BE2C (cell line): Measurements from ENCODE around the gene AQP6.

ENCODE experiments used
- DNase-seq: peaks from one replicate; pipeline ENCODE4 v3.0.0-alpha.2; 2020
- H3K27me3 ChIP-seq: fragments of 250-450 bp; sonication (Bioruptor Pico); 2 replicates; pipeline ENCODE4 v1.5.1; 2020; ENCODE audit warnings: mild to moderate bottlenecking
- H3K36me3 ChIP-seq: fragments of 250-450 bp; sonication (Bioruptor Pico); 2 replicates; pipeline ENCODE4 v1.5.1; 2020; ENCODE audit warnings: mild to moderate bottlenecking
- H3K4me1 ChIP-seq: fragments of 250-450 bp; sonication (Bioruptor Pico); 2 replicates; pipeline ENCODE4 v1.5.1; 2020
- H3K4me3 ChIP-seq: 2 replicates; pipeline ENCODE4 v1.5.1; 2011; ENCODE audit warnings: low read depth, low read length
- H3K9me3 ChIP-seq: fragments of 250-450 bp; sonication (Bioruptor Pico); 2 replicates; pipeline ENCODE4 v1.5.1; 2020
- CTCF ChIP-seq: IDR thresholded peaks from 2 replicates; pipeline ENCODE4 v1.5.1; 2012; ENCODE audit warnings: mild to moderate bottlenecking, low read depth, low read length

AQP6 gene

DNA sequence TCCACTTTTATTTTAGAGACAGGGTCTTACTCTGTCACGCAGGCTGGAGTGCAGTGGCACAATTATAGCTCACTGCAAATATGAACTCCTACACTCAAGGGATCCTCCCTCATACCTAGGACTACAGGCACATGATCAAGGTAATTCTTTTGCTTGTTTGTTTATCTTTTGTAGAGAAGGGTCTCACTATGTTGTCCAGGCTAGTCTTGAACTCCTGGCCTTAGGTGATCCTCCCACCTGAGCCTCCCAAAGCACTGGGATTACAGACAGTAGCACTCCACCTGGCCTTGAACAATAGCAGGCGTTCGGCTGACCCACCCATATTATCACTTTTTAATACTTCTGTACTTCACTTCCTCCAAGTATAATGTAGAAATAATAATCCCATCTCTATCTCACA is 53.9 kb downstream of the AQP6 start:
- no peak overlapping the region for H3K4me3 ChIP-seq
- H3K27me3 ChIP-seq, result no peaks in the 10 kb centered on the region
- peaks cover 18% of the 10 kb centered on the region for H3K36me3 ChIP-seq
- DNase-seq, result no peak
- no peak for TF ChIP-seq CTCF
- no peaks in the 10 kb centered on the region for H3K9me3 ChIP-seq
- H3K4me1 ChIP-seq, result peaks cover 8% of the 10 kb centered on the region; the same call in 1 of the 2 replicates
